ENCODE results near the gene C4B. TPM values are rescaled to one million over a fixed set of nuclear protein-coding genes. Genes with fewer than 3 reads are reported as not detected.
A peak's percentile ranks its signal among the peaks of the same experiment; 100 is the strongest.

Gene C4B
- total RNA-seq, 2 donors from 2014 or later: 49.2 to 137 TPM

- no peaks in the 10 kb centered on the region for H3K9me3 ChIP-seq
- TF ChIP-seq POLR2AphosphoS5 (IDR thresholded peaks at IDR 0.05): no peak
- no peak overlapping the region for H3K4me3 ChIP-seq
- no peaks in the 10 kb centered on the region for H3K36me3 ChIP-seq
- H3K4me1 ChIP-seq (replicated peaks): no peaks in the 10 kb centered on the region
- no peak overlapping the region for H3K27ac ChIP-seq
- no peaks in the 10 kb centered on the region for H3K27me3 ChIP-seq (replicated peaks; ENCODE audit: insufficient read depth)
- no peak for DNase-seq (ENCODE audit: low spot score)
- intact Hi-C loops (cut with DNase I): no loop called here
- WGBS: 71% methylated on average over 7 of the region's 7 CpGs
Measured at GRCh38 chr6:32079566-32080290, 65.1 kb downstream of the C4B start.

GRCh38 chr6:32081168-32081990 lies 66.8 kb downstream of the C4B start:
- Histone ChIP-seq H3K36me3 (no peaks in the 10 kb centered on the region), H3K4me3 (no peak overlapping the region), H3K9me3 (no peaks in the 10 kb centered on the region), H3K27ac (peak overlapping the region in 1 of 2 donors; percentile 42), H3K4me1 (replicated peaks) (no peaks in the 10 kb centered on the region), H3K27me3 (replicated peaks; ENCODE audit: insufficient read depth) (no peaks in the 10 kb centered on the region)
- no peak for DNase-seq (ENCODE audit: low spot score)
- 63% methylated on average over 22 of the region's 22 CpGs for WGBS
- TF ChIP-seq POLR2AphosphoS5 (IDR thresholded peaks at IDR 0.05) (no peak), POLR2A (IDR thresholded peaks at IDR 0.05) (no peak), CTCF (IDR thresholded peaks at IDR 0.05) (no peak)
- intact Hi-C loops (cut with DNase I): no loop called here

GRCh38 chr6:32082478-32082877 lies 67.9 kb downstream of the C4B start:
- no peaks in the 10 kb centered on the region for H3K4me1 ChIP-seq (replicated peaks)
- no peak for DNase-seq (ENCODE audit: low spot score)
- no peak overlapping the region for H3K27ac ChIP-seq
- H3K9me3 ChIP-seq: no peaks in the 10 kb centered on the region
- no peaks in the 10 kb centered on the region for H3K36me3 ChIP-seq
- no peaks in the 10 kb centered on the region for H3K27me3 ChIP-seq (replicated peaks; ENCODE audit: insufficient read depth)
- 61% methylated on average over 6 of the region's 6 CpGs for WGBS
- intact Hi-C loops (cut with DNase I): no loop called here
- no peak overlapping the region for H3K4me3 ChIP-seq
- TF ChIP-seq POLR2A (IDR thresholded peaks at IDR 0.05): no peak
- TF ChIP-seq POLR2AphosphoS5 (IDR thresholded peaks at IDR 0.05): no peak
- TF ChIP-seq CTCF (IDR thresholded peaks at IDR 0.05): no peak

- Histone ChIP-seq H3K27me3 (replicated peaks; ENCODE audit: insufficient read depth) (no peaks in the 10 kb centered on the region), H3K36me3 (no peaks in the 10 kb centered on the region), H3K27ac (no peak overlapping the region), H3K4me3 (no peak overlapping the region), H3K4me1 (replicated peaks) (no peaks in the 10 kb centered on the region), H3K9me3 (no peaks in the 10 kb centered on the region)
- intact Hi-C loops (cut with DNase I): no loop called here
- DNase-seq (ENCODE audit: low spot score): no peak
- TF ChIP-seq CTCF (IDR thresholded peaks at IDR 0.05) (no peak), POLR2AphosphoS5 (IDR thresholded peaks at IDR 0.05) (no peak), POLR2A (IDR thresholded peaks at IDR 0.05) (no peak)
- WGBS: 55% methylated on average over 9 of the region's 9 CpGs
Measured at GRCh38 chr6:32082935-32083334, 68.3 kb downstream of the C4B start.

GRCh38 chr6:32083812-32084768 lies 69.5 kb downstream of the C4B start:
- Histone ChIP-seq H3K27me3 (replicated peaks; ENCODE audit: insufficient read depth) (no peaks in the 10 kb centered on the region), H3K9me3 (no peaks in the 10 kb centered on the region), H3K4me3 (no peak overlapping the region), H3K4me1 (replicated peaks) (no peaks in the 10 kb centered on the region), H3K36me3 (no peaks in the 10 kb centered on the region), H3K27ac (no peak overlapping the region)
- 90% methylated on average over 22 of the region's 22 CpGs for WGBS
- no peak for DNase-seq (ENCODE audit: low spot score)
- intact Hi-C loops (cut with DNase I): no loop called here
- TF ChIP-seq CTCF (IDR thresholded peaks at IDR 0.05): no peak
- no peak for TF ChIP-seq POLR2AphosphoS5 (IDR thresholded peaks at IDR 0.05)
- TF ChIP-seq POLR2A (IDR thresholded peaks at IDR 0.05): no peak

Measured in prostate gland (tissue), 2 donors.